ENCODE measurements around the gene ATP13A1. TPM values are rescaled to one million over a fixed set of nuclear protein-coding genes. Genes with fewer than 3 reads are reported as not detected.
A peak's percentile ranks its signal among the peaks of the same experiment; 100 is the strongest.
"Not testable (repeated sequence)": the region's sequence is repeated elsewhere in the genome, so short reads cannot be mapped to it uniquely, and the experiment has no call there.

Gene ATP13A1
- total RNA-seq, 4 donors from 2014 or later: 90.5 to 196 (median 171) TPM

- WGBS: 44% methylated on average over 4 of the region's 4 CpGs
- DNase-seq (ENCODE audit: low spot score in 2 of 2): no peak
- Histone ChIP-seq H3K27me3 (no peaks in the 10 kb centered on the region), H3K4me1 (peaks cover 16% of the 10 kb centered on the region), H3K27ac (no peak overlapping the region), H3K4me3 (no peak overlapping the region), H3K9me3 (no peaks in the 10 kb centered on the region), H3K36me3 (no peaks in the 10 kb centered on the region)
- TF ChIP-seq POLR2A (IDR thresholded peaks at IDR 0.05): no peak
- no peak for TF ChIP-seq POLR2AphosphoS5 (IDR thresholded peaks at IDR 0.05)
- TF ChIP-seq CTCF (IDR thresholded peaks at IDR 0.05): no peak
- no peak for TF ChIP-seq EP300 (IDR thresholded peaks at IDR 0.05)
Measured at GRCh38 chr19:19613506-19613905, 50.0 kb downstream of the ATP13A1 start.

GRCh38 chr19:19610376-19611202 is 52.9 kb downstream of the ATP13A1 start:
- Histone ChIP-seq H3K9me3 (no peaks in the 10 kb centered on the region), H3K27me3 (no peaks in the 10 kb centered on the region), H3K4me3 (no peak overlapping the region), H3K4me1 (peaks cover 20% of the 10 kb centered on the region), H3K27ac (no peak overlapping the region), H3K36me3 (no peaks in the 10 kb centered on the region)
- 70% methylated on average over 10 of the region's 10 CpGs for WGBS
- TF ChIP-seq CTCF (IDR thresholded peaks at IDR 0.05): no peak
- TF ChIP-seq POLR2A (IDR thresholded peaks at IDR 0.05): no peak
- TF ChIP-seq POLR2AphosphoS5 (IDR thresholded peaks at IDR 0.05): no peak
- no peak for TF ChIP-seq EP300 (IDR thresholded peaks at IDR 0.05)
- no peak for DNase-seq (ENCODE audit: low spot score in 2 of 2)

GRCh38 chr19:19606686-19607085 is 56.8 kb downstream of the ATP13A1 start:
- not testable (repeated sequence) for DNase-seq (ENCODE audit: low spot score in 2 of 2); H3K36me3 ChIP-seq; H3K27ac ChIP-seq; H3K4me3 ChIP-seq; H3K9me3 ChIP-seq; H3K27me3 ChIP-seq
- WGBS: 86% methylated on average over 8 of the region's 8 CpGs
- H3K4me1 ChIP-seq: peaks cover 27% of the 10 kb centered on the region

GRCh38 chr19:19606021-19606420 is 57.5 kb downstream of the ATP13A1 start:
- WGBS: 46% methylated on average over 1 of the region's 1 CpG
- peaks cover 27% of the 10 kb centered on the region for H3K4me1 ChIP-seq
- H3K9me3 ChIP-seq: no peaks in the 10 kb centered on the region
- no peaks in the 10 kb centered on the region for H3K27me3 ChIP-seq
- no peak for DNase-seq (ENCODE audit: low spot score in 2 of 2)
- no peak overlapping the region for H3K4me3 ChIP-seq
- H3K27ac ChIP-seq: no peak overlapping the region
- TF ChIP-seq CTCF (IDR thresholded peaks at IDR 0.05) (no peak), POLR2AphosphoS5 (IDR thresholded peaks at IDR 0.05) (peak in 1 of 3 donors; percentile 36), EP300 (IDR thresholded peaks at IDR 0.05) (no peak), POLR2A (IDR thresholded peaks at IDR 0.05) (no peak)
- H3K36me3 ChIP-seq: no peaks in the 10 kb centered on the region

GRCh38 chr19:19602713-19603324 is 60.7 kb downstream of the ATP13A1 start:
- no peak overlapping the region for H3K4me3 ChIP-seq
- H3K27me3 ChIP-seq: no peaks in the 10 kb centered on the region
- 46% methylated on average over 3 of the region's 3 CpGs for WGBS
- TF ChIP-seq POLR2AphosphoS5 (IDR thresholded peaks at IDR 0.05) (no peak), CTCF (IDR thresholded peaks at IDR 0.05) (no peak), POLR2A (IDR thresholded peaks at IDR 0.05) (no peak), EP300 (IDR thresholded peaks at IDR 0.05) (no peak)
- H3K27ac ChIP-seq: no peak overlapping the region
- H3K9me3 ChIP-seq: no peaks in the 10 kb centered on the region
- no peak for DNase-seq (ENCODE audit: low spot score in 2 of 2)
- H3K36me3 ChIP-seq: no peaks in the 10 kb centered on the region
- peaks cover 27% of the 10 kb centered on the region for H3K4me1 ChIP-seq
